ENCODE results near the gene ROBO1.
"Not testable (repeated sequence)": the region's sequence is repeated elsewhere in the genome, so short reads cannot be mapped to it uniquely, and the experiment has no call there.

ROBO1 gene

GRCh38 chr3:78712270-78712669 is 1055.5 kb downstream of the ROBO1 start:
- DNase-seq = no peak

GRCh38 chr3:78708565-78709073 is 1059.2 kb downstream of the ROBO1 start:
- no peak for DNase-seq

- DNase-seq = no peak
Measured at GRCh38 chr3:78707609-78708008, 1060.2 kb downstream of the ROBO1 start.

GRCh38 chr3:78706906-78707523 is 1060.8 kb downstream of the ROBO1 start:
- DNase-seq = no peak

- no peak for DNase-seq
Measured at GRCh38 chr3:78703944-78704343, 1063.9 kb downstream of the ROBO1 start.

GRCh38 chr3:78701537-78701936 is 1066.3 kb downstream of the ROBO1 start:
- DNase-seq = no peak

GRCh38 chr3:78698431-78698830 is 1069.4 kb downstream of the ROBO1 start:
- no peak for DNase-seq

- DNase-seq = no peak
Measured at GRCh38 chr3:78697426-78697825, 1070.4 kb downstream of the ROBO1 start.

GRCh38 chr3:78690766-78691165 is 1077.0 kb downstream of the ROBO1 start:
- no peak for DNase-seq

- no peak for DNase-seq
Measured at GRCh38 chr3:78689378-78689777, 1078.4 kb downstream of the ROBO1 start.

GRCh38 chr3:78687520-78687919 is 1080.3 kb downstream of the ROBO1 start:
- no peak for DNase-seq

GRCh38 chr3:78683284-78683683 is 1084.5 kb downstream of the ROBO1 start:
- no peak for DNase-seq

GRCh38 chr3:78675119-78675805 is 1092.5 kb downstream of the ROBO1 start:
- DNase-seq = not testable (repeated sequence)

GRCh38 chr3:78670746-78671145 is 1097.1 kb downstream of the ROBO1 start:
- no peak for DNase-seq

GRCh38 chr3:78670094-78670493 is 1097.7 kb downstream of the ROBO1 start:
- DNase-seq = no peak

GRCh38 chr3:78668302-78668701 is 1099.5 kb downstream of the ROBO1 start:
- DNase-seq = no peak

GRCh38 chr3:78666470-78666800 is 1101.4 kb downstream of the ROBO1 start:
- no peak for DNase-seq

- no peak for DNase-seq
Measured at GRCh38 chr3:78665776-78666469, 1101.9 kb downstream of the ROBO1 start.

GRCh38 chr3:78665101-78665500 is 1102.7 kb downstream of the ROBO1 start:
- no peak for DNase-seq

GRCh38 chr3:78660957-78661356 is 1106.8 kb downstream of the ROBO1 start:
- DNase-seq = peak; percentile 5

- DNase-seq = no peak
Measured at GRCh38 chr3:78659386-78659987, 1108.3 kb downstream of the ROBO1 start.

GRCh38 chr3:78647726-78648125 is 1120.1 kb downstream of the ROBO1 start:
- no peak for DNase-seq

GRCh38 chr3:78645628-78646310 is 1122.0 kb downstream of the ROBO1 start:
- DNase-seq = no peak
